HepG2 (cell line): ENCODE results near the gene KCNQ5.

Experiments used
- ARID4A ChIP-seq: sonication (generic); formaldehyde crosslinking; IDR thresholded peaks from 2 replicates; pipeline ENCODE4 v1.5.0; 2020; ENCODE audit warnings: mild to moderate bottlenecking, missing genetic modification reagents, borderline replicate concordance
- SMC3 ChIP-seq: IDR thresholded peaks from 2 replicates; pipeline ENCODE4 v1.6.1; 2011; ENCODE audit warnings: low read length, improper control_type of control experiment
- TAF1 ChIP-seq: sonication (generic); formaldehyde crosslinking; IDR thresholded peaks from 2 replicates; pipeline ENCODE4 v1.4.0; 2020; ENCODE audit warnings: missing genetic modification reagents
- TGIF2 ChIP-seq: IDR thresholded peaks from 2 replicates; pipeline ENCODE4 v1.6.1; 2016; ENCODE audit warnings: control low read depth, missing compliant biosample characterization
- TF ChIP-seq, protein P1 (sequence below): sonication (generic); formaldehyde crosslinking; IDR thresholded peaks from 2 replicates; pipeline ENCODE4 v1.4.0; 2020; ENCODE audit warnings: missing genetic modification reagents

- TF ChIP-seq TGIF2 (CRISPR knock-in tag) (no peak), TAF1 (no peak), SMC3 (no peak), ARID4A (CRISPR knock-in tag) (no peak)
- TF ChIP-seq, protein P1, sequence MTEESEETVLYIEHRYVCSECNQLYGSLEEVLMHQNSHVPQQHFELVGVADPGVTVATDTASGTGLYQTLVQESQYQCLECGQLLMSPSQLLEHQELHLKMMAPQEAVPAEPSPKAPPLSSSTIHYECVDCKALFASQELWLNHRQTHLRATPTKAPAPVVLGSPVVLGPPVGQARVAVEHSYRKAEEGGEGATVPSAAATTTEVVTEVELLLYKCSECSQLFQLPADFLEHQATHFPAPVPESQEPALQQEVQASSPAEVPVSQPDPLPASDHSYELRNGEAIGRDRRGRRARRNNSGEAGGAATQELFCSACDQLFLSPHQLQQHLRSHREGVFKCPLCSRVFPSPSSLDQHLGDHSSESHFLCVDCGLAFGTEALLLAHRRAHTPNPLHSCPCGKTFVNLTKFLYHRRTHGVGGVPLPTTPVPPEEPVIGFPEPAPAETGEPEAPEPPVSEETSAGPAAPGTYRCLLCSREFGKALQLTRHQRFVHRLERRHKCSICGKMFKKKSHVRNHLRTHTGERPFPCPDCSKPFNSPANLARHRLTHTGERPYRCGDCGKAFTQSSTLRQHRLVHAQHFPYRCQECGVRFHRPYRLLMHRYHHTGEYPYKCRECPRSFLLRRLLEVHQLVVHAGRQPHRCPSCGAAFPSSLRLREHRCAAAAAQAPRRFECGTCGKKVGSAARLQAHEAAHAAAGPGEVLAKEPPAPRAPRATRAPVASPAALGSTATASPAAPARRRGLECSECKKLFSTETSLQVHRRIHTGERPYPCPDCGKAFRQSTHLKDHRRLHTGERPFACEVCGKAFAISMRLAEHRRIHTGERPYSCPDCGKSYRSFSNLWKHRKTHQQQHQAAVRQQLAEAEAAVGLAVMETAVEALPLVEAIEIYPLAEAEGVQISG (CRISPR knock-in tag): no peak
These were observed 530.7 kb downstream of the KCNQ5 start for GRCh38 chr6:73152556-73152955.
